ENCODE results near the gene SFXN5.

GRCh38 chr2:72958542-72959385 is 112.7 kb downstream of the SFXN5 start:
- TF ChIP-seq CTCF (optimal IDR thresholded peaks at IDR 0.05 in 1 of 3, IDR thresholded peaks at IDR 0.05 in 1 of 3, conservative IDR thresholded peaks at IDR 0.05 in 1 of 3; ENCODE audit: extremely low read depth in 1 of 3, insufficient read depth in 2 of 3, low read length in 3 of 3) (no peak), EZH2 (IDR thresholded peaks at IDR 0.05; ENCODE audit: low read length) (no peak)
